ENCODE data around the gene CREBBP. TPM values are rescaled to one million over a fixed set of nuclear protein-coding genes. Genes with fewer than 3 reads are reported as not detected.

Gene CREBBP
- total RNA-seq, 4 donors from 2014 or later = 76.3 to 152 (median 105) TPM

DNA sequence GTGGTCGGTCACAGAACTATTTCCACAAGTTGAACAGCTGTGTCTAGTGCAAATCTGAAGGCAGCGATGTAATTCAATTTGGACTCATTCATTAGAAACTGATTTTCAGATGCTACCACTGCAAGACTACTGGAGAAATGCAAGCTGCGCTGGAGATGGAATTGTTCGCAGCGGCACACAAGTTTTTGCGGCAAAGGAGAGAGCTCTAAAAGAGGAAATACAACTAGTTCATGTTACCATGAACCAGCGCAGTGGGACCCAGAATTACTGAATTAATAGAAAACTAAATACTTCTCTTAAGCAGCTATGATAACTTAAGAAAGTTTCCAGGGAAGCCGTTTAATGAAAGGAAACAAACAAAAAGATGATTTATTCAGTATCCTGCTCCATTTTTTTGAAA lies 1.9 kb downstream of the CREBBP start:
- no peaks in the 10 kb centered on the region for H3K36me3 ChIP-seq
- peak in 1 of 2 donors; percentile 48 for DNase-seq (ENCODE audit: low spot score in 2 of 2)
- whole genome bisulfite sequencing = 9% methylated on average over 8 of the region's 8 CpGs
- TF ChIP-seq POLR2AphosphoS5 (IDR thresholded peaks at IDR 0.05) = no peak
- no peak for TF ChIP-seq CTCF (IDR thresholded peaks at IDR 0.05)
- no peak for TF ChIP-seq POLR2A (IDR thresholded peaks at IDR 0.05)
- no peaks in the 10 kb centered on the region for H3K27me3 ChIP-seq
- H3K27ac ChIP-seq = no peak overlapping the region
- peaks cover 61% of the 10 kb centered on the region for H3K4me1 ChIP-seq
- no peaks in the 10 kb centered on the region for H3K9me3 ChIP-seq
- H3K4me3 ChIP-seq = peak overlapping the region; percentile 63

DNA sequence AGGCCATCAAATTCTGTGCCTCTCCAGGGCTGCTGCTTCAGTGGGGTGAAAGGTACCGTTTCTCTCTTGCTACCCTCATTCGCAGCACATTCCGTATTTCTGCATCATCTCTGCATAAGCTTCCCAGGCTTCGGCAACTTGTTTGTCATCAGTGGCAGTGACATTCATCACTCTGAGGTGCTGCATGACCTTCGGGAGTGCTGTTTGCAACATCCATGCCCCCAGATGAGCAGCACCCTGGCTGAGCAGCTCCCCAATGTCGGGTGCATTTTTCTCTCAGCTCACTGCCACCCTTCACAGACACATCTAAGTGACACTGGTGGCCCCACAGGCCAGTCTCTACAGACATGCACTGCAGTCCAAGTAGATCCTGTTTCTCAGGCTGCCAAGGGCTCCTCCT lies 3.8 kb downstream of the CREBBP start:
- Histone ChIP-seq H3K36me3 (no peaks in the 10 kb centered on the region), H3K9me3 (no peaks in the 10 kb centered on the region), H3K4me1 (peaks cover 80% of the 10 kb centered on the region), H3K27me3 (no peaks in the 10 kb centered on the region), H3K4me3 (peak overlapping the region; percentile 5), H3K27ac (no peak overlapping the region)
- WGBS = 42% methylated on average over 6 of the region's 6 CpGs
- TF ChIP-seq EP300 (IDR thresholded peaks at IDR 0.05) = no peak
- TF ChIP-seq POLR2AphosphoS5 (IDR thresholded peaks at IDR 0.05) = no peak
- no peak for TF ChIP-seq POLR2A (IDR thresholded peaks at IDR 0.05)
- TF ChIP-seq CTCF (IDR thresholded peaks at IDR 0.05) = no peak
- peak in 1 of 2 donors; percentile 29 for DNase-seq (ENCODE audit: low spot score in 2 of 2)

DNA sequence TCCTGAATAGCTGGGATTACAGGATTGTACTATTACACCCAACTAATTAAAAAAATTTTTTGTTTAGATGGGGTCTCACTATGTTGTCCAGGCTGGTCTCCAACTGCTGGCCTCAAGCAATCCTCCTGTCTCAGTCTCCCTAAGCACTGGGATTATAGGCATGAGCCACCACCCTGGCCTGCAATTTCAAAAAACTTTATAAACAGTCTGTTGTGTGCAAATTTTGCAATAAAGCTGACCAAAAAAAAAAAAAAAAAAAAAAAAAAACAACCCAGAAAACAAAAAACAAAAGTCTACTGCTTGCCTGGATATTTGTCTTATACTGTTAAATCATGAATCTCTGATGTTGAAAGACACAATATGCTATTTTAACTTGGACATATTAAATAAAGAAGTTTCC lies 4.4 kb downstream of the CREBBP start:
- Histone ChIP-seq H3K4me3 (no peak overlapping the region), H3K27me3 (no peaks in the 10 kb centered on the region)

GRCh38 chr16:3874794-3875692 lies 5.5 kb downstream of the CREBBP start:
- peaks cover 91% of the 10 kb centered on the region for H3K4me1 ChIP-seq
- DNase-seq (ENCODE audit: low spot score in 2 of 2) = peak in 1 of 2 donors; percentile 23
- no peak overlapping the region for H3K4me3 ChIP-seq
- no peaks in the 10 kb centered on the region for H3K9me3 ChIP-seq
- TF ChIP-seq EP300 (IDR thresholded peaks at IDR 0.05) = no peak
- TF ChIP-seq POLR2AphosphoS5 (IDR thresholded peaks at IDR 0.05) = no peak
- 68% methylated on average over 15 of the region's 15 CpGs for WGBS
- H3K27me3 ChIP-seq = no peaks in the 10 kb centered on the region
- H3K27ac ChIP-seq = no peak overlapping the region
- H3K36me3 ChIP-seq = no peaks in the 10 kb centered on the region

More for the DNA sequence above, 4.4 kb downstream of the CREBBP start:
- no peak for DNase-seq (ENCODE audit: low spot score in 2 of 2)
- Histone ChIP-seq H3K9me3 (no peaks in the 10 kb centered on the region), H3K4me1 (peaks cover 82% of the 10 kb centered on the region), H3K36me3 (no peaks in the 10 kb centered on the region), H3K27ac (no peak overlapping the region)
- TF ChIP-seq CTCF (IDR thresholded peaks at IDR 0.05) = no peak
- no peak for TF ChIP-seq EP300 (IDR thresholded peaks at IDR 0.05)
- no peak for TF ChIP-seq POLR2A (IDR thresholded peaks at IDR 0.05)
- no peak for TF ChIP-seq POLR2AphosphoS5 (IDR thresholded peaks at IDR 0.05)

DNA sequence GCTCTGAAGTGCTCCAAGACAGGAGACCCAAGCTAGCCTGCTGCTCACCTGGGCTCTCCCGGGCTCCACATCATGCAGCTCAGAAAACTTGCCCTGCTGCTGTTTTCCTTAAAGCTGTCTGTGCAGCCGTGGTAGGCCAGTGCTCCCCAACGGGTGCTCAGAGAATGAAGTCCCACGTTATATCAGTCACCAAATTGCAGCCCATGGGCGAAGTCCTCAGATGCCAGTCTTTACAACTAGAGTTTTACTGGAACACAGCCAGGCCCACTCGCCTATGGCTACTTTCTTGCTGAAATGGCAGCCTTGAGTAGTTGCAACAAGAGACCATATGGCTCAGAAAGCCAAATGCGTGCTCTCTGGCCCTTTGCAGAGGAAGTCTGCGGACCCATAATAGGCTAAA lies 6.3 kb downstream of the CREBBP start:
- no peaks in the 10 kb centered on the region for H3K27me3 ChIP-seq
- no peaks in the 10 kb centered on the region for H3K36me3 ChIP-seq
- DNase-seq (ENCODE audit: low spot score in 2 of 2) = peak in 1 of 2 donors; percentile 62
- H3K4me3 ChIP-seq = no peak overlapping the region
- TF ChIP-seq POLR2A (IDR thresholded peaks at IDR 0.05) (no peak), EP300 (IDR thresholded peaks at IDR 0.05) (no peak), CTCF (IDR thresholded peaks at IDR 0.05) (no peak), POLR2AphosphoS5 (IDR thresholded peaks at IDR 0.05) (no peak)
- peaks cover 92% of the 10 kb centered on the region for H3K4me1 ChIP-seq
- no peaks in the 10 kb centered on the region for H3K9me3 ChIP-seq
- 80% methylated on average over 1 of the region's 8 CpGs for WGBS
- H3K27ac ChIP-seq = no peak overlapping the region

All from suprapubic skin (tissue), 4 donors.